Dermis blood vessel endothelial cell (primary cell): ENCODE results near the gene MYL5. TPM values are rescaled to one million over a fixed set of nuclear protein-coding genes. Genes with fewer than 3 reads are reported as not detected.
"Not testable (repeated sequence)": the region's sequence is repeated elsewhere in the genome, so short reads cannot be mapped to it uniquely, and the experiment has no call there.

Experiments used
- DNase-seq: peaks from one replicate; pipeline ENCODE4 v3.0.0; 2010
- total RNA-seq: library from RNA; depleted of rRNA; stranded (reverse); fragments of >200 nt; gene quantifications from 2 replicates; pipeline ENCODE4 v1.2.3, GENCODE V29; 2014

MYL5 gene
- total RNA-seq, 1 donor from 2014 or later, result 13.6 TPM

DNA sequence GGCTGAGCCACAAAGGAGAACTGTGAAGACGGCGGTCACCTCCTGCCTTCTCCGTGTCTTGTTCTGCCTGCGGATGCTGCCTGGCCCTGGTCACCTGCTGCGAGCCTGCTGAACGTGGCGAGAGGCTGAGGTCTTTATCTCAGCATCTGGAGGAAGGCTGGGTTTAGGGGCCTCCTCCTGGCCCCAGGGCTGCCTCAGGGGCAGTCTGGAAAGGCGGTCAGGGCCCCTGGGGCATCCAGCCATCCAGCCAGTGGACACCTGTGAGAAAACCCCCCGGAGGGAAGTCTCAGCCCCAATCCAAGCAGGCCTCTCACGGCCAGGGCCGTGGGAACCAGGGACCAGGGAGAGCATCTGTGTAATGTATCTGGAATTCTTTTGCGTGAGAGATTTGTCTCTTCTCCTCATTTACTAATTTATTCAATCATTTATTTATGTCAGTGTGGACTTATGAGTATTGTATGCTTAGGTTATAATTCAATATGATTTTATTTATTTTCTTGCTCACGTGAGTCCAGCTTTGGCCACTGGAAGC, 37.6 kb upstream of the MYL5 start:
- no peak for DNase-seq

DNA sequence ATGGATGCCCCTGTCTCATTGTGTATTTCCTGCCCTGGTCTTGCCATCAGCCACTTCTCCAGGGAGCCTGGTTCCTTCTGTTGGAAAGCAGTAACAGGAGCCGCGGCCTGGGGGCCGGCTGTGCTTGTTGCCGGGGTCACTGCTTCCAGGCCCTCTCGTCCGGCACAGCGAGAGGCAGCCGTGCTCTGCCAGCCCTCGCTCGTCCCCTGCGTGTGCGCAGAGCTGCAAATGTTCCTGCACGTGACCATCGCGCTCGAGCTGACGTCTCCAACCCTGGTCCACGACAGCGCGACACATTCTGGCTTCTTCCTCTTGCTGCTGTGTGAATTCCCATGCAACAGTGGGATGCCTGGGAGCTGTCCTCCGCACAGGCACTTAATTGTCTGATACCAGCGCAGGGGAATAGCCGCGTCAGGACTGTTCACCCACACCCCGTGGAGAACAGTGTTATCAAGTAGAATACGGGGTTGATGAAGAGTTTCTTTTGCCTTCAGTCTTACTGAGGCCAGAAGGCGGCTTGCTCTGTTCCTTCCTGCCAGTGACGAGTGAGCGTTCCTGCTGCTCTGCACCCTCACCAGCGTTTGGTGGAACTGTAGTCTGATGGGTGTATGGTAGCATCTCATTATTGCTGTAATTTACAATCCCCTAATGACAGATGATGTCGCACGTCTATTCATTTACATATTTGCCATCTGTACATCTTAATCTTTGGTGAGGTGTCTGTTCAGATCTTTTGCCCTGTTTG, 36.6 kb upstream of the MYL5 start:
- DNase-seq, result no peak

DNA sequence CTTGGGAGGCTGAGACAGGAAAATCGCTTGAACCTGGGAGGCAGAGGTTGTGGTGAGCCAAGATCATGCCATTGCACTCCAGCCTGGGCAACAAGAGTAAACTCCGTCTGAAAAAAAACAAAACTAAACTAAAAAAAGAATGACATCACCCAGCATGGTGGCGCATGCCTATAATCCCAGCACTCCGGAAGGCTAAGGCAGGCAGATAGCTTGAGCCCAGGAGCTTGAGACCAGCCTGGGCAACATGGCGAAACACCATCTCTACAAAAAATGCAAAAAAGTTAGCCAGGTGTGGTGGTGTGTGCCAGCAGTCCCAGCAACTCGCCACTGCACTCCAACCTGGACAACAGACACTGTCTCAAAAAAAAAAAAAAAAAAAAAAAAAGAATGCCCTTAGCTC, 32.0 kb upstream of the MYL5 start:
- DNase-seq, result not testable (repeated sequence)

DNA sequence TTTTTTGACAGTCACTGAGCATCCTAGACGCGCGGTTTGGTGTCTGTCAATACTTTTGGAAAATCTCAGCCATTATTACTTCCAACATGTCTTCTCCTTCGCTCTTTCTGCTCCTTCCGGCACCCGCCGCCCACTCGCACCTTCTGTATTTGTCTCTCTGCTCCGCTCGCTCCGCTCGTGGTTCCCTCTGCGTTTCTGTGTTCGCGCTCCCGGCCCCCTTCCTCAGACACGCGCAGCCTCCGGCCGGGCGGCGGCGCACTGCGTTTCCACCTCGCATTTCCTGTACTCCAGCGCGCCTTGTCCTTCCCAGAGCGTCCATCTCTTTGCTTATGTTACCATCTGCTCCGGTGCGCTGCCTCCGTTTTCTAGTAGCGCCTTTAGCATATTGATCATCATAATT, 27.9 kb upstream of the MYL5 start:
- no peak for DNase-seq

DNA sequence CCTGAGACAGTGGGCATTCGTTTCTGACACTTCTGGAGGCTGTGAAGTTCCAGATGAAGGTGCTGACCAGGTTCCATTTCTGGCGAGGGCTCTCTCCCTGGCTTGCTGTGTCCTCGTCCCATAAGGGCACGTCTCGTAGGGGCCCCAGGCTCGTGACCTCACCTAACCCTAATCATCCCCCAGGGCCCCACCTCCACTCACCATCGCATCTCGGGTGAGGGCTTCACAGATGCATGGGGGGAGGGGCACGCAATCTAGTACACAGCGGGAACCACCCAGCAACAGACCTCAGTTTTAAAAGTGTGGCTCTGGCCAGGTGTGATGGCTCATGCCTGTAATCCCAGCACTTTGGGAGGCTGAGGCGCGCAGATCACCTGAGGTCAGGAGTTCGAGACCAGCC, 26.9 kb upstream of the MYL5 start:
- no peak for DNase-seq

DNA sequence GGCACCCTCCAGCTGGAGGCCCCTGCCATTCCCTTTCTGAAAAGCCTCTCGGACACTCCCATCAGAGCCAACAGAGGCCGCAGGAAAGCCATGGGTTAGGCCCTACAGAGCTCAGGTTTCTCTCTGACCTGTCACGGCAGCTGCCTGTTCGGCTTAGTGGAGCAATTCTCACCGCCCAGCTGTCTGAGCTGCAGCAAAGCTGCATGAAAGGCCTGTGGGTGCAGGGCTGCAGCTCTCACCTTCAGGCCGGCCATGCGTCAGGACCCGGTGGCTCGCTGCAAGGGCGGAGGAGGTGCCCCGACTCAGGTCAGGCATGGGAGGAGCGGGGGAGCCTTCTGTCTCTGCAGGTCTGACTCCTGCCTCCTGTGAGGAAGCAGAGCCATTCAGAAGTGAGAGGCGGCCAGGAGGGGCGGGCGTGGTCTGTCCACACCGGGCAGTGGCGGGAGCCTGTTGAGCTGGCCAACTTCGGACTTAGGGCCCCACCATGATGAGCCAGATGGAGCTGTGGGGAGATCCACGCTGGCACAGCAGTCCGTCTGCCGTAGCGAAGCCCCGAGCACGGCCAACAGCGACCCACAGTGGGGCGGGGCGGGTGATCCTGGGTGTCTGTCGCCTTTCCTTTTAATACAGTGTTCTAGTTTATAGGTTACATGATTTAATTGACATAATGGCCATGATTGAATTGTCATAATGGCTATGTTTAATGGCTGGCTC, 25.6 kb upstream of the MYL5 start:
- DNase-seq, result no peak

DNA sequence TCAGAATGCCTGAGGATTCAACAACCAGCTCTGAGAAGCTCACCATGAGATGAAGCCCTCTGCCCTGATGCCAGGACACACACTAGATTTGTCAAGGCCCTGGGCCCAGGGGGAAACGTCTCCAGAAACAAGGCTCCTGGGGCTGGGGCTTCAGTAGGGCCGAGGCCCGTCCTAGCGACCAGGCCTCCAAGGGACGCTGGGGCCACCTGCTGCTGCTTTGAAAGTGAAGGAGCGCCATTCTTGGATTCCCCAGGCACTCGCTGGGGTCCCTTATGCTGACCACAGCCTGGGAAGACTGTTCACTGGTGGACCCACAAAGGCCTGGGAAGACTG, 25.1 kb upstream of the MYL5 start:
- DNase-seq, result no peak

DNA sequence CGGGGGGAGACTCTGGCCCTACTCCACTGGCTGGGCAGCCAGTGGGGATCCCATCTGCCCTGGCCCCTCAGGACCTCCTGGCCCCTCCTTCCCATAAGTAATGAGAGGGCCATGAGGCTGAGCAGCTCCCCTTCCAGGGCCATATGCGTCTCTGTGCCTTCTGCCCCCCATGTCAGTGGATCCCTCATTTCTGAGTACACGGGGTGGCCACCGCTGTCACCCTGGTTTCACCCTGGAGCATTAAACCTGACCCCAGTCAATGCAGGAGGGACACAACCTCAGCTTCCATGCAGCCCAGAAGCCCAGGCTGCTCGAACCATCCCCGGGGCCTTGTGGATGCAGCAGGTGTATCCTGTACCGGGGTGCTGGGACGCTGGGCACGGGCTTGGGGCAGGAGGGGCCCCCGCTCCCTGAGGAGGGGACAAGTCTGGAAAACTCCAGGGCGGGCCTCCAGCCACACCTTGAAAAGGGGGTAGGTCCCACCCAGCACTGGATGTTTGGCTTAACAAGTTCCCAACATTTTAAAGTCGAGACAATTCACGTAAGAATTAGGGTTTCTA, 24.5 kb upstream of the MYL5 start:
- no peak for DNase-seq

DNA sequence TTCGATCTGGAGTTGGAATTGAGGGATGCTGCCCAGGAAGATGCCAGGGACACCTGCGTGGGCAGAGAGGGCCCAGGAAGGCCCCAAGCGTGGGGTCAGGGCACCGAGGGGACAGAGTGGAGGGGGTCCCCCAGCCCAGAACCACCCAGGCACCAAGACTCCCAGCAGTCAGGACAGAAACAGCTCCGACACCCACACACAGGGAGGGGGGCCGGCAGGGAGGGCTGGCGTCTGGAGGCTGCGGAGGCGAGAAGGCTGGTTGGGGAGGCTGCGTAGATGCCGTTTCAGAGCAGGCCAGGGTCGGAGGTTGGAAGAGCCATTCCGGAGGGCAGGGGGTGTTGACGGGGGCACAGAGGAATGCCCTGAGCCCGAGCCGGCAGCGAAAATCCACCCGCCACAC, 23.9 kb upstream of the MYL5 start:
- no peak for DNase-seq

DNA sequence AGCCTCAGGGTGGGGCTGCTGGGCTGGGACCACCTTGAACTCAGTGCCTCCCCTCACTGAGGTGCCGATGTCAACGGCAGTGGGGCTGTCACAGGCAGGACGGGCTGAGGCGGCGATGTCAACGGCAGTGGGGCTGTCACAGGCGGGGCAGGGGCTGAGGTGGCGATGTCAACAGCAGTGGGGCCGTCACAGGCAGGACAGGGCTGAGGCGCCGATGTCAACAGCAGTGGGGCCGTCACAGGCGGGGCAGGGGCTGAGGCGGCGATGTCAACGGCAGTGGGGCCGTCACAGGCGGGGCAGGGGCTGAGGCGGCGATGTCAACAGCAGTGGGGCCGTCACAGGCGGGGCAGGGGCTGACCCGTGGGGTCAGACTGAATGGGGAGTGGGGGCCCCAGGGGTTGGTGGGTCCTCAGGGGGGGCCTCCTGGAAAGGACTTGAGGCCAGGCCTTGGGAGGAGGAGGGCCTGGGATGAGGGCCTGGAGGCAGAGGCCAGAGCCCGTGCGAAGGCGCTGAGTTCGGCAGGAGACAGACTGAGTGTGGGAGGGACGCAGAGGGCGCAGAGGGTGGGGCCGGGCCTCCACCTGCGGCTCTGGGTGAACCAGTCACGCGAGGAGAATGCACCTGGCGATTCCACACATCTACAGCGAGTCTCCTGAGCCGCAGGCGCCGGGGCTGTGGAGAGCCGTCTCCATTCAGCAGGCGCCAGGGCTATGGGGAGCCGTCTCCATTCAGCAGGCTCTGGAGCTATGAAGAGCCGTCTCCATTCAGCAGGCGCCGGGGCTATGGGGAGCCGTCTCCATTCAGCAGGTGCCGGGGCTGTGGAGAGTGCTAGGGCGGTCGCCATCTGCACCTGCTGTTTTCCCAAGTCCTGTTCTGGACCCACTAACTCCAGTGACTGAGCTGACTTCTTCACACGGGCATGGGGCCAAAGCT, 23.1 kb upstream of the MYL5 start:
- DNase-seq, result no peak

DNA sequence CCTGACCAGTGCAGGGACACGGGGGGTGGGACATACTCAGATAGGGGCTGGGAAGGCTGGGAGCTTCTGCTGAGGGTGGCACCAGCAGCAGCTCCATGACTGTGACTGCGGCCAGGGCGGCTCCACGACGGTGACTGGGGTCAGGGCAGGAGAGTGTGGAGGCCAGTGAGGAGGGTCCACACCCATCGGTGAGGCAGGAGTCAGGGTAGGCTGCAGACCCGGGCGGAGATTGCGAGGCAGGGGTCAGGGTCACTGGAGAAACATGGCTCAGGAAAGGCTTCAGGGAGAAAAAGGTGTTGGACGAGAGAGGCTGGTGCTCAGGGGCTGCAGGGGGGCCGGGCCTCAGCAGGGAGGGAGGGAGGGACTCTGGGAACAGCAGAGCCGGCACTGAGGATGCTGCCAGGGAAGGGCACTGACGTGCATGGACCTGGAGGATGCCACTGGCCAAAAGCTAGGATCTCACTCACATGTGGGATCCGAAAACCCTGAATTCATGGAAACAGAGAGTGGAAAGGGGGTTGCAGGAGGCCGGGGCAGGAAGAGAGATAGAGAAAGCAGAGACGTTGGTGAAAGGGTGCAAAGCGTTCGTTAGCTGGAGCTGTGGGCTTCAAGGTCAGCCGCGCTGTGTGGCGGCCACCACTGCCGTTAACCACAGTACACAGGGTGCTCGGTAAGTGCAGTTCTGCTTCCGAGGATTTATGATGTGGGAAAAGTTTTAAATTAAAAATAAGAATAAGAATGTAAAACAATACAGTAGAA, 22.3 kb upstream of the MYL5 start:
- no peak for DNase-seq

DNA sequence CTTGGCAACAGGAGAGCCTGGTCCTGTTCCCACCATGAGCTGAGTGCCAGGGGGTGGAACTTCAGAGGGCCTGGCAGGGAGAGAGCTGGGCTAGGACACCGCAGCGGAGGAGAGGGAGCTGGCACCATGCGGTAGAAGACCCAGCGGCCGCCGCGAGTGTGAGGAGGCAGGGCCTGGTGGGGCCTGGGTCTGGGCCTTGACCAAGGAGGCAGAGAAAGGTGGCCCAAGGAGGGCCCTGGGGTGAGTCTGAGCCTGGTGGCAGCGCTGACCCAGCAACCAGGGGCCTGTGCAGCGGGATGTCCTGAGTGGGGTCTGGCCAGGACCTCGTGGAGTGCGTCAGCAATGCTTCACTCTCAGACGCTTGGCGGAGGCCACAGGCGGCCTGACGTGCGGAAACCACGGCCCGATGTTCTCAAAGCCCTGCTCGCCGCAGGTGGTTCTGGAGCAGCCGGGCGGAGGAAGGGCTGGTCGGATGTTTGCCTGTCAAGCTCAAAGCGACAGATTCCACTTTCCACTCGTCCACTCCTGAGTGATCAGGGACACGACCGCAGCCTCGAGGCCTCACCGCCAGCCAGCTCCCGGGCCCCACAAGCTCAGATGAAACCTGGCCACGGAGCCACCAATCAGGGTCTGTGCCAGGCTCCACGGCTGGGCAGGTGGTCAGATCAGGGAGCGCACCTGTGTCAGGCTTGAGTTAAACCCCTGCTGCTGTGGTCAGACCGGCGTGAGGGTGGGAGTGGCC, 21.1 kb upstream of the MYL5 start:
- DNase-seq, result no peak

DNA sequence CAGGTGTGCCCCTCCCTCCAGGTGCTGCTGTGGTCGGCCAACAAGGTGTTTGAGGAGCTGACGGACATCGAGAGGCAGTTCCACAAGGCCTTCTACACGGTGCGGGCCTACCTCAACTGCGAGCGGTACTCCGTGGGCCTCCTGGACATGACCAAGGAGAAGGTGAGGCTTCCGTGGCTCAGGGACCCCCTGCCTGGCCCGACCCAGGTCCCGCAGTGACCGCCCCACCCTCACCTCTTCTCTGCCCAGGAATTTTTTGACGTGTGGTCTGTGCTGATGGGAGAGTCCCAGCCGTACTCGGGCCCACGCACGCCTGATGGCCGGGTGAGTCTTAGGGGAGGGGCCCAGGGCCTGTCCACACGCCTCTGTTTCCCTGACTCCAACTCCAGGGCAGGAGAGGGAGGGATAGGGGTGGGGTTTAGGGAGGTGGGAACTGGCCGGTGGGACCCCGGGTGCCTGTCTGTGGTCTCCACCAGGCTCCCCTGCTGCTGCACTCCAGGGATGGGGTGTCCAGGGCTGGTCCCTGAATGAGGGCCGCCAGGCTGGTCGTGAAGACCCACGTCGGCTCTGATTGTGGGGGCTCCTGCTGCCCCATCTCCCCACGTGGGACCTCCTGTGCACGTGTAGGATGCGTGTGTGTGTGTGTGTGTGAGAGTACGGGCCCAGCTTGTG, 20.4 kb upstream of the MYL5 start:
- DNase-seq, result no peak

DNA sequence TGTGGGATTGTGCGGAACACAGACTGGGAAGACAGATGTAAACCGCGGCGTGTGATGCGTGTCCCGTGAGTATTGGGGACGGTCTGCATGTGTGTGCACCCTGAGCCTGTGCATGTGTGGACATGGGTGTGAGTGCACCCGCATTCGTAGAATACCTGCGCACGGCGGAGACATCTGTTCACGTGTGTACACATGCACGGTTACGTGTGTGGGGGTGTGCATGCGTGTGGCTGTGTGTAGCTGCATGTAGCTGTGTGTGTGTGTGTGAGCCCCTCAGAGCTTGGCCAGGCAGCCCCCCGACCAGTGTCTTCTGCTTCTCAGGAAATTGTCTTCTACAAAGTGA, 19.9 kb upstream of the MYL5 start:
- DNase-seq, result no peak

DNA sequence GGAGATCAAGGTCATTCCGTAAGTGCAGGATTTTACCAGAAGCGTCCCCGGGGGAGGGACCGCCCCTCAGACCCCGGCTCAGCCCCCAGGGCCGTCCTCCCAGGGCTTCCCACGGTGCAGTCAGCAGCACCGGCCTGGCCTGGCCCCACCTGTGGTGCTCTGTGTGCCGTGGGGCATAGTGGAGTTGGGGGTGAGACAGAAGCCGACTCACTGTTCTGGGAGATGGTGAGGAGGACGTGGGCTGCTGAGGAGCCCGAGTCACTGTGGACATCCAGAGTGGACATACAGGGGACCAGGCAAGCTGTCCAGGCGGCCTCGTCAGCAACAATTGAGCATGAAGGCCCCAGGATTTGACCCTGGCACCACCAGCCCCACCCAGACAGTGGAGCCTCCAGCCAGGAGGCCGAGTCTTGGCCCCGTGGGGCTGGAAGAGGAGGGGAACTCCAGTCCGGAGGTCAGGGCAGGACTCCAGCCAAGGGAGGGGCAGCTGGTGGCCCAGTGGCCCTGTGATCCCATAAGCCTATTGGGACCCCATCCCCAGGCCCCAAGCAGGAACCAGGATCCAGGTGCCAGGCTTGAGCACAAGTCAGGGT, 19.4 kb upstream of the MYL5 start:
- no peak for DNase-seq

DNA sequence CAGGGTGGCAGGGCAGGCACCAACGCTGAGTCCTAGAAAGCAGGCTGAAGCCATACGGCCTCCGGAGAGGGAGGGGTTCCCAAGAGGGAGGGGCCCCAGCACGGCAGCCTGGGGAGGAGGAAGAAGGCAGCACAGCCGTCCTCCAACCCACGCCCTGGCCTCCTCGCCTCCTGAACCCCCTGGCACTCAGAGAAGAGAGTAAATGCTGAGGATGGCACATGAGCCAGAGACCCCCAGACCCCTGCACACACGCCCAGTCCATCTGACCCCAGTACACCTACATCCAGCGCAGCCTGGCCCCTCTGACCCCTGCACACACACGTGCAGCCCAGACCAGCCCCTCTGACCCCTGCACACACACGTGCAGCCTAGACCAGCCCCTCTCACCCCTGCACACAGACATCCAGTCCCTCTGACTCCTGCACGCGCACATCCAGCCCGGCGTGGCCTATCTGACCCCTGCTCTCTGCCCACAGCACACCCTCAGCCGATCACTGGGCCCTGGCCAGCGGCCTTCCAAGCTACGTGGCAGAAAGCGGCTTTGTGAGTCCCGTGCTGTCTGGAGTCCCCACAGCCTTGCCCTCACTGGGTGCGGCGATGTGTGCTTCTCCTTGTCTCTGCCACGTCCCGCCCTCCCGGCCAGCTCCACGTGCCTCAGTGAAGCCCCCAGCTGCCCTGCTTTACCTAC, 18.7 kb upstream of the MYL5 start:
- DNase-seq, result no peak

DNA sequence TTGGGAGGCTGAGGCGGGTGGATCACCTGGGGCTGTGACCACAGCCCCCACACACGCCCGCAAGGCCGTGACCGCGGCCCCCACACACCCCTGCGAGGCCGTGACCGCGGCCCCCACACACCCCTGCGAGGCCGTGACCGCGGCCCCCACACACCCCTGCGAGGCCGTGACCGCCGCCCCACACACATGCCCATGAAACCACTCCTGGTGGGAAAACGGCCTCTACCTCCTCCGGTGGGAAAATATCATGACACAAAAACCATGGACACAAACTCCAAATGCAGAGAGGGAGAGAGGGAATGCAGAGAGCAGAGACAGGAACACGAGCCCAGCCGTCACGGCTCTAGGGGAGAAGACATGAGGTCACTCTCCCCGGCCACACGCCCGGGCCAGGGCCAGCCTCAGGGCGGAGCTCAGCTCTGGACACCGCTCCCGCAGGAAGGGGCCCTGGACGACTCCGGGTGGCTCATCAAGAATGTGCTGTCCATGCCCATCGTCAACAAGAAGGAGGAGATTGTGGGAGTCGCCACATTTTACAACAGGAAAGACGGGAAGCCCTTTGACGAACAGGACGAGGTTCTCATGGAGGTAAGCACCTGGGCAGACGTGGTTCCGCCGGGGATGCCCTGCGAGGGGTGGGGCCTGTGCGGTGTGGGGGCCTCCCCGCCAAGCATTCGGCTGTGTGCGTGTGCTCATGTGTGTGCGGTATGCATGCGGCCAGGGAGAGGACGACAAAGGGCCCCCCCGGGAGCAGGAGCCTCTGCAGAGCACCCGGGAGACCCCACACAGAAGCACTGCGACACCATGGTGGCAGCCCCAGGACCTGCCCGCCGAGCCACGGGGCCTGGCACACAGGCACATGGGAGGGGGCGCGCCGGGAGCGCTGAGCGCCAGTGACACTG, 17.7 kb upstream of the MYL5 start:
- DNase-seq, result no peak

DNA sequence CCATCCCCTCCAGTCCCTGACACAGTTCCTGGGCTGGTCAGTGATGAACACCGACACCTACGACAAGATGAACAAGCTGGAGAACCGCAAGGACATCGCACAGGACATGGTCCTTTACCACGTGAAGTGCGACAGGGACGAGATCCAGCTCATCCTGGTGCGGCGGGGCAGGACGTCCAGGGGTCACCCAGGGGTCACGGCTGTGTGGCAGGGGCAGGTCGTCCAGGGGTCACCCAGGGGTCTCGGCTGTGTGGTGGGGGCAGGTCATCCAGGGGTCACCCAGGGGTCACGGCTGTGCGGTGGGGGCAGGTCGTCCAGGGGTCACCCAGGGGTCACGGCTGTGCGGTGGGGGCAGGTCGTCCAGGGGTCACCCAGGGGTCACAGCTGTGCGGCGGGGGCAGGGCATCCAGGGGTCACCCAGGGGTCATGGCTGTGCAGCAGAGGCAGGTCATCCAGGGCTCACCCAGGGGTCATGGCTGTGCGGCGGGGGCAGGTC, 17.0 kb upstream of the MYL5 start:
- no peak for DNase-seq
